GM18507 (cell line): ENCODE data around the gene PLEKHA3.
A peak's percentile ranks its signal among the peaks of the same experiment; 100 is the strongest.
"Not testable (repeated sequence)": the region's sequence is repeated elsewhere in the genome, so short reads cannot be mapped to it uniquely, and the experiment has no call there.

Source experiments
- DNase-seq: peaks from one replicate; pipeline ENCODE4 v3.0.0; 2011; ENCODE audit warnings: low read depth; ENCODE audit not compliant: insufficient read length; ENCODE audit errors: extremely low spot score
- FAIRE-seq: peaks from 2 replicates; lab custom pipeline; 2011; peaks lifted over from hg19 to GRCh38; lab: Jason Lieb, UNC

PLEKHA3 gene

GRCh38 chr2:178480227-178481181 is at the start of gene PLEKHA3:
PLEKHA3 (plus strand) TSS chr2:178480457; CDS start chr2:178480870, 413 bp downstream.
- peak; percentile 71 for DNase-seq
- peak; percentile 84 for FAIRE-seq

GRCh38 chr2:178436662-178437061 is 43.6 kb upstream of the PLEKHA3 start:
- DNase-seq (no peak), FAIRE-seq (no peak)

- FAIRE-seq, result no peak
- no peak for DNase-seq
Measured at GRCh38 chr2:178441426-178441825, 38.8 kb upstream of the PLEKHA3 start.

- FAIRE-seq (peak; percentile 83), DNase-seq (no peak)
Measured at GRCh38 chr2:178448968-178449661, 31.1 kb upstream of the PLEKHA3 start.

GRCh38 chr2:178449700-178450523 is 30.3 kb upstream of the PLEKHA3 start:
- no peak for DNase-seq
- FAIRE-seq, result peak; percentile 71

GRCh38 chr2:178450524-178450773 is 29.8 kb upstream of the PLEKHA3 start:
- DNase-seq, result no peak
- FAIRE-seq, result no peak

GRCh38 chr2:178450774-178451525 is 29.3 kb upstream of the PLEKHA3 start, which contains the start of the genes PJVK and PRKRA:
PJVK (plus strand) TSS chr2:178451378; CDS start chr2:178453410, 2,032 bp downstream.
PRKRA (minus strand) TSS chr2:178451175; CDS start chr2:178451030, 145 bp downstream.
- FAIRE-seq (peak; percentile 96), DNase-seq (peak; percentile 88)

- no peak for FAIRE-seq
- DNase-seq, result no peak
Measured at GRCh38 chr2:178452334-178452733, 27.9 kb upstream of the PLEKHA3 start.

- no peak for DNase-seq
- no peak for FAIRE-seq
Measured at GRCh38 chr2:178452870-178453269, 27.4 kb upstream of the PLEKHA3 start.

- FAIRE-seq (no peak), DNase-seq (no peak)
Measured at GRCh38 chr2:178455947-178456346, 24.3 kb upstream of the PLEKHA3 start.

- DNase-seq (no peak), FAIRE-seq (no peak)
Measured at GRCh38 chr2:178457390-178457886, 22.8 kb upstream of the PLEKHA3 start.

GRCh38 chr2:178469219-178469849 is 10.9 kb upstream of the PLEKHA3 start:
- DNase-seq (no peak), FAIRE-seq (no peak)

GRCh38 chr2:178471313-178471712 is 8.9 kb upstream of the PLEKHA3 start:
- FAIRE-seq, DNase-seq: not testable (repeated sequence)

GRCh38 chr2:178473373-178473772 is 6.9 kb upstream of the PLEKHA3 start:
- no peak for FAIRE-seq
- no peak for DNase-seq

GRCh38 chr2:178473931-178474330 is 6.3 kb upstream of the PLEKHA3 start:
- no peak for DNase-seq

GRCh38 chr2:178474560-178474959 is 5.7 kb upstream of the PLEKHA3 start:
- FAIRE-seq (no peak), DNase-seq (no peak)

More at GRCh38 chr2:178473931-178474330, 6.3 kb upstream of the PLEKHA3 start:
- no peak for FAIRE-seq

GRCh38 chr2:178476477-178476876 is 3.8 kb upstream of the PLEKHA3 start:
- DNase-seq, result no peak
- FAIRE-seq, result no peak

GRCh38 chr2:178477443-178478129 is 2.7 kb upstream of the PLEKHA3 start:
- FAIRE-seq (no peak), DNase-seq (no peak)
